Measurements from ENCODE around the gene ZNRF3.

GRCh38 chr22:28911777-28912669 lies 28.7 kb downstream of the ZNRF3 start:
- TF ChIP-seq CTCF (IDR thresholded peaks at IDR 0.05) (no peak), EZH2 (IDR thresholded peaks at IDR 0.05; ENCODE audit: borderline replicate concordance, insufficient read depth, low read depth, low read length, poor library complexity, severe bottlenecking) (no peak)
